Hair follicular keratinocyte (primary cell): Measurements from ENCODE around the gene LPAR1. TPM values are rescaled to one million over a fixed set of nuclear protein-coding genes. Genes with fewer than 3 reads are reported as not detected.

Source experiments
- total RNA-seq: library from RNA; depleted of rRNA; stranded (reverse); fragments of >200 nt; gene quantifications from 2 replicates; pipeline ENCODE4 v1.2.3, GENCODE V29; 2015

The LPAR1 gene, protein sequence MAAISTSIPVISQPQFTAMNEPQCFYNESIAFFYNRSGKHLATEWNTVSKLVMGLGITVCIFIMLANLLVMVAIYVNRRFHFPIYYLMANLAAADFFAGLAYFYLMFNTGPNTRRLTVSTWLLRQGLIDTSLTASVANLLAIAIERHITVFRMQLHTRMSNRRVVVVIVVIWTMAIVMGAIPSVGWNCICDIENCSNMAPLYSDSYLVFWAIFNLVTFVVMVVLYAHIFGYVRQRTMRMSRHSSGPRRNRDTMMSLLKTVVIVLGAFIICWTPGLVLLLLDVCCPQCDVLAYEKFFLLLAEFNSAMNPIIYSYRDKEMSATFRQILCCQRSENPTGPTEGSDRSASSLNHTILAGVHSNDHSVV
- total RNA-seq: 21.4 and 29.0 TPM in 2 replicates

GRCh38 chr9:111038331-111039230 is at the start of gene LPAR1:
Gene LPAR1, minus strand, starts transcription at chr9:111038470. Its CDS starts 66,353 bp downstream, at chr9:110972117.

